ENCODE measurements around the gene CCM2.
"Not testable (repeated sequence)": the region's sequence is repeated elsewhere in the genome, so short reads cannot be mapped to it uniquely, and the experiment has no call there.

The CCM2 gene

DNA sequence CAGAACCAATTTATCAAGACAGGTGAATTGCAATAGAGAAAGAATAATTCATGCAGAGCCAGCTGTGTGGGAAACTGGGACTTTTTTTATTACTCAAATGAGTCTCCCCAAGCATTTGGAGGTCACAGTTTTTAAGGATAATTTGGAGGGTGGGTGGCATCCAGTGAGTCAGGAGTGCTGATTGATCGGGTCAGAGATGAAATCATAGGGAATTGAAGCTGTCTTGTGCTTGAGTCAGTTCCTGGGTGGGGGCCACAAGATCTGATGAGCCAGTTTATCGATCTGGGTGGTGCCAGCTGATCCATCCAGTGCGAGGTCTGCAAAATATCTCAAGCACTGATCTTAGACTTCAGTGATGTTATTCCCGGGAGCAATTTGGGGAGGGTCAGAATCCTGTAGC is 11.3 kb upstream of the CCM2 start:
- peaks cover 35% of the 10 kb centered on the region for H3K4me1 ChIP-seq (ENCODE audit: insufficient read depth, low read length)
- ATAC-seq (ENCODE audit: insufficient read depth, low read depth) (no peak), DNase-seq (no peak)
- peaks cover 24% of the 10 kb centered on the region for H4K20me1 ChIP-seq (ENCODE audit: insufficient read depth, low read length)
- H3K9ac ChIP-seq (ENCODE audit: low read depth, low read length), result no peak overlapping the region
- H3K9me3 ChIP-seq (ENCODE audit: insufficient read depth, low read length, severe bottlenecking), result no peaks in the 10 kb centered on the region
- peaks cover 25% of the 10 kb centered on the region for H3K36me3 ChIP-seq (ENCODE audit: insufficient read depth, low read length)
- H3K27me3 ChIP-seq (ENCODE audit: insufficient read depth, low read length, poor library complexity), result no peaks in the 10 kb centered on the region
- no peak overlapping the region for H3K4me3 ChIP-seq (ENCODE audit: low read depth in 1 of 2, low read length in 2 of 2)
- H3K27ac ChIP-seq (ENCODE audit: low read length), result no peak overlapping the region
- TF ChIP-seq CTCF (IDR thresholded peaks at IDR 0.05; ENCODE audit: borderline replicate concordance, extremely low read depth, low read length, poor library complexity, severe bottlenecking) (no peak), EZH2 (IDR thresholded peaks at IDR 0.05; ENCODE audit: borderline replicate concordance, low read depth, low read length, severe bottlenecking) (no peak)
- no peak overlapping the region for H3K4me2 ChIP-seq (ENCODE audit: insufficient read depth, low read length)
- peaks cover 36% of the 10 kb centered on the region for H3K79me2 ChIP-seq (ENCODE audit: insufficient read depth, low read length)
- no peak overlapping the region for H2AFZ ChIP-seq (ENCODE audit: low read depth, low read length)

GRCh38 chr7:44989132-44989531 is 10.9 kb upstream of the CCM2 start:
- Histone ChIP-seq H3K36me3 (ENCODE audit: insufficient read depth, low read length) (peaks cover 21% of the 10 kb centered on the region), H4K20me1 (ENCODE audit: insufficient read depth, low read length) (peaks cover 20% of the 10 kb centered on the region), H3K4me1 (ENCODE audit: insufficient read depth, low read length) (peaks cover 31% of the 10 kb centered on the region), H3K4me3 (ENCODE audit: low read depth in 1 of 2, low read length in 2 of 2) (no peak overlapping the region), H3K4me2 (ENCODE audit: insufficient read depth, low read length) (no peak overlapping the region), H2AFZ (ENCODE audit: low read depth, low read length) (no peak overlapping the region), H3K27ac (ENCODE audit: low read length) (no peak overlapping the region), H3K27me3 (ENCODE audit: insufficient read depth, low read length, poor library complexity) (no peaks in the 10 kb centered on the region), H3K9ac (ENCODE audit: low read depth, low read length) (no peak overlapping the region), H3K79me2 (ENCODE audit: insufficient read depth, low read length) (peaks cover 32% of the 10 kb centered on the region), H3K9me3 (ENCODE audit: insufficient read depth, low read length, severe bottlenecking) (no peaks in the 10 kb centered on the region)
- ATAC-seq (ENCODE audit: insufficient read depth, low read depth), result no peak
- no peak for DNase-seq
- TF ChIP-seq CTCF (IDR thresholded peaks at IDR 0.05; ENCODE audit: borderline replicate concordance, extremely low read depth, low read length, poor library complexity, severe bottlenecking) (no peak), EZH2 (IDR thresholded peaks at IDR 0.05; ENCODE audit: borderline replicate concordance, low read depth, low read length, severe bottlenecking) (no peak)

GRCh38 chr7:44990109-44991023 is 9.6 kb upstream of the CCM2 start:
- Histone ChIP-seq H3K4me2 (ENCODE audit: insufficient read depth, low read length) (no peak overlapping the region), H2AFZ (ENCODE audit: low read depth, low read length) (no peak overlapping the region), H3K9me3 (ENCODE audit: insufficient read depth, low read length, severe bottlenecking) (no peaks in the 10 kb centered on the region), H3K36me3 (ENCODE audit: insufficient read depth, low read length) (peaks cover 8% of the 10 kb centered on the region), H3K27me3 (ENCODE audit: insufficient read depth, low read length, poor library complexity) (no peaks in the 10 kb centered on the region), H4K20me1 (ENCODE audit: insufficient read depth, low read length) (peaks cover 8% of the 10 kb centered on the region; the same call in 1 of the 2 replicates), H3K9ac (ENCODE audit: low read depth, low read length) (no peak overlapping the region), H3K79me2 (ENCODE audit: insufficient read depth, low read length) (peaks cover 20% of the 10 kb centered on the region), H3K4me1 (ENCODE audit: insufficient read depth, low read length) (peaks cover 26% of the 10 kb centered on the region), H3K4me3 (ENCODE audit: low read depth in 1 of 2, low read length in 2 of 2) (no peak overlapping the region), H3K27ac (ENCODE audit: low read length) (no peak overlapping the region)
- DNase-seq (no peak), ATAC-seq (ENCODE audit: insufficient read depth, low read depth) (no peak)
- TF ChIP-seq EZH2 (IDR thresholded peaks at IDR 0.05; ENCODE audit: borderline replicate concordance, low read depth, low read length, severe bottlenecking) (no peak), CTCF (IDR thresholded peaks at IDR 0.05; ENCODE audit: borderline replicate concordance, extremely low read depth, low read length, poor library complexity, severe bottlenecking) (no peak)

DNA sequence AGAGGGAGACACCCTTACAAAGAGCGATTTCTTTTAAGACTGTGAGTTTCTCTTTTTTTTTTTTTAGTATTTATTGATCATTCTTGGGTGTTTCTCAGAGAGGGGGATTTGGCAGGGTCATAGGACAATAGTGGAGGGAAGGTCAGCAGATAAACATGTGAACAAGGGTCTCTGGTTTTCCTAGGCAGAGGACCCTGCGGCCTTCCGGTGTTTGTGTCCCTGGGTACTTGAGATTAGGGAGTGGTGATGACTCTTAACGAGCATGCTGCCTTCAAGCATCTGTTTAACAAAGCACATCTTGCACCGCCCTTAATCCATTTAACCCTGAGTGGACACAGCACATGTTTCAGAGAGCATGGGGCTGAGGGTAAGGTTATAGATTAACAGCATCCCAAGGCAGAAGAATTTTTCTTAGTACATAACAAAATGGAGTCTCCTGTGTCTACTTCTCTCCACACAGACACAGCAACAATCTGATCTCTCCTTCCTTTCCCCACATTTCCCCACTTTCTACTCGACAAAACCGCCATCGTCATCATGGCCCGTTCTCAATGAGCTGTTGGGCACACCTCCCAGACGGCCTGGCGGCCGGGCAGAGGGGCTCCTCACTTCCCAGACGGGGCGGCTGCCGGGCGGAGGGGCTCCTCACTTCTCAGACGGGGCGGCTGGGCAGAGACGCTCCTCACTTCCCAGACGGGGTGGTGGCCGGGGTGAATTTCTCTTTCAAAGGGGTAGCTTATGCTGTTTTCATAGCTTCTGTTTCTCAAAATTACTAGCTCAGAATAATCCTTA is 7.8 kb upstream of the CCM2 start:
- not testable (repeated sequence) for H3K4me2 ChIP-seq (ENCODE audit: insufficient read depth, low read length); H3K27me3 ChIP-seq (ENCODE audit: insufficient read depth, low read length, poor library complexity); H3K9me3 ChIP-seq (ENCODE audit: insufficient read depth, low read length, severe bottlenecking); H3K4me3 ChIP-seq (ENCODE audit: low read depth in 1 of 2, low read length in 2 of 2); DNase-seq; H3K79me2 ChIP-seq (ENCODE audit: insufficient read depth, low read length); ATAC-seq (ENCODE audit: insufficient read depth, low read depth); H3K27ac ChIP-seq (ENCODE audit: low read length); H4K20me1 ChIP-seq (ENCODE audit: insufficient read depth, low read length); H3K36me3 ChIP-seq (ENCODE audit: insufficient read depth, low read length); H2AFZ ChIP-seq (ENCODE audit: low read depth, low read length); H3K9ac ChIP-seq (ENCODE audit: low read depth, low read length)
- peaks cover 17% of the 10 kb centered on the region for H3K4me1 ChIP-seq (ENCODE audit: insufficient read depth, low read length)

Measured in DND-41 (cell line).